Spleen (tissue), 11 donors: ENCODE measurements around the gene MTIF2. TPM values are rescaled to one million over a fixed set of nuclear protein-coding genes. Genes with fewer than 3 reads are reported as not detected.
"Not testable (repeated sequence)": the region's sequence is repeated elsewhere in the genome, so short reads cannot be mapped to it uniquely, and the experiment has no call there.

ENCODE experiments used
- DNase-seq: peaks from one replicate; pipeline ENCODE4 v3.0.0-alpha.2; 2020
- H3K27ac ChIP-seq, 8 donors: fragments of 200-600 bp; sonication (generic) in 7 of 8; 1 replicate in 4 of 8; 2 replicates in 4 of 8; pipeline versions ENCODE4 v1.5.0 to v1.8.0; 2016 to 2021; ENCODE audit warnings: inconsistent platforms in 4 of 8, mild to moderate bottlenecking in 4 of 8, moderate library complexity in 1 of 8
- H3K27me3 ChIP-seq, 7 donors: fragments of 200-600 bp; sonication (generic) in 6 of 7; replicated peaks in 1 of 7; 1 replicate in 4 of 7; 2 replicates in 3 of 7; pipeline versions ENCODE4 v1.5.0 to v1.8.0; 2016 to 2021; ENCODE audit warnings: inconsistent platforms in 3 of 7, mild to moderate bottlenecking in 1 of 7
- H3K36me3 ChIP-seq, 6 donors: fragments of 200-600 bp; sonication (generic) in 5 of 6; 1 replicate in 4 of 6; 2 replicates in 2 of 6; pipeline versions ENCODE4 v1.5.0 to v1.8.0; 2016 to 2021; ENCODE audit warnings: inconsistent platforms in 2 of 6
- H3K4me1 ChIP-seq, 6 donors: fragments of 200-600 bp; sonication (generic) in 5 of 6; 1 replicate in 3 of 6; 2 replicates in 3 of 6; pipeline versions ENCODE4 v1.5.0 to v1.8.0; 2016 to 2021; ENCODE audit warnings: inconsistent platforms in 3 of 6
- H3K4me3 ChIP-seq, 8 donors: fragments of 200-600 bp; sonication (generic) in 7 of 8; 1 replicate in 4 of 8; 2 replicates in 4 of 8; pipeline versions ENCODE4 v1.5.0 to v1.8.0; 2016 to 2021; ENCODE audit warnings: inconsistent platforms in 4 of 8, mild to moderate bottlenecking in 4 of 8, moderate library complexity in 2 of 8
- H3K9me3 ChIP-seq, 8 donors: fragments of 200-600 bp; sonication (generic) in 7 of 8; 1 replicate in 4 of 8; 2 replicates in 4 of 8; pipeline versions ENCODE4 v1.5.0 to v1.8.0; 2016 to 2021; ENCODE audit warnings: inconsistent platforms in 4 of 8
- POLR2A ChIP-seq, 3 donors: fragments of 450-650 bp; IDR thresholded peaks; one replicate each; pipeline ENCODE4 v1.5.1; 2017; ENCODE audit warnings: antibody characterized with exemption in 3 of 3, mild to moderate bottlenecking in 1 of 3
- POLR2AphosphoS5 ChIP-seq, 3 donors: sonication (generic); formaldehyde crosslinking; IDR thresholded peaks; one replicate each; pipeline ENCODE4 v1.5.1; 2017; ENCODE audit warnings: antibody characterized with exemption in 3 of 3
- WGBS, 5 donors: extraction: QIAGEN DNeasy Blood & Tissue Kit in 3 of 5; methylation state at CpG; one replicate each; pipeline versions ENCODE4 v1.1.5 to v1.1.7; 2013 to 2018; 5-methylcytosine and 5-hydroxymethylcytosine counted together
- intact Hi-C: fragments of 100-400 bp; cut with DNase I; formaldehyde crosslinking; loops from one replicate; pipeline ENCODE4 v1.15.0; 2023; ENCODE audit warnings: low total_unique reads
- polyA plus RNA-seq, 3 donors: library from polyadenylated mRNA; stranded (reverse); fragments of 200-250 nt; gene quantifications; one replicate each; pipeline ENCODE4 v1.2.1, GENCODE V29; 2013
- small RNA-seq, 4 donors: library from RNA; depleted of rRNA; stranded (forward); fragments of <200 nt; gene quantifications; one replicate each; pipeline ENCODE3, GENCODE V24; 2016
- total RNA-seq, 7 donors: library from RNA; depleted of rRNA in 3 of 7; stranded (reverse); fragments of >200 nt in 3 of 7; fragmentation: NEBNext Ultra II Directional in 4 of 7; extraction: Animal tissue kit (Norgen Biotek cat#: 25700) in 4 of 7; gene quantifications; one replicate each; pipeline versions ENCODE4 v1.1.0 to v1.2.1, GENCODE V29; 2016 to 2021
- TF ChIP-seq, protein P1 (sequence below), 11 experiments: fragments of 200-600 bp in 7 of 11; fragments of 450-650 bp in 4 of 11; sonication (generic) in 4 of 11; IDR thresholded peaks in 8 of 11; conservative IDR thresholded peaks in 3 of 11; 1 replicate in 7 of 11; 2 replicates in 4 of 11; pipeline versions ENCODE4 v1.4.0 to v1.8.0; 2016 to 2021; ENCODE audit warnings: antibody characterized with exemption in 11 of 11, inconsistent platforms in 4 of 11, mild to moderate bottlenecking in 1 of 11
- donor health status: healthy with polysubstance abuse.
- donor health status: DM: no; HTN: no; CAD: no; lungs with moderate emphysema.
- donor health status: DM: no; HTN: no; CAD: no.
- donor health status: Bipolar disorder and iron deficiency.
- donor health status: healthy.
- donor health status: DM: no; HTN: no; CAD: no.
- donor health status: DM: yes; HTN: yes; CAD: no.

MTIF2 gene
- total and polyA plus RNA-seq, 10 donors = 18.4 to 28.5 (median 21.4) TPM

GRCh38 chr2:55196526-55196925 lies 72.5 kb downstream of the MTIF2 start:
- WGBS, 5 donors = 91 to 98% (median 95%) methylated on average over 2 of the region's 2 CpGs
- Histone ChIP-seq H3K9me3 (peaks cover 0 to 37% (median 21%) of the 10 kb centered on the region in 8 donors), H3K27me3 (no peaks in the 10 kb centered on the region), H3K27ac (no peak overlapping the region), H3K36me3 (peaks cover 0 to 60% (median 0%) of the 10 kb centered on the region in 6 donors), H3K4me1 (no peaks in the 10 kb centered on the region), H3K4me3 (no peak overlapping the region)
- TF ChIP-seq POLR2AphosphoS5 (IDR thresholded peaks at IDR 0.05) (no peak), POLR2A (IDR thresholded peaks at IDR 0.05) (no peak)
- TF ChIP-seq, protein P1, sequence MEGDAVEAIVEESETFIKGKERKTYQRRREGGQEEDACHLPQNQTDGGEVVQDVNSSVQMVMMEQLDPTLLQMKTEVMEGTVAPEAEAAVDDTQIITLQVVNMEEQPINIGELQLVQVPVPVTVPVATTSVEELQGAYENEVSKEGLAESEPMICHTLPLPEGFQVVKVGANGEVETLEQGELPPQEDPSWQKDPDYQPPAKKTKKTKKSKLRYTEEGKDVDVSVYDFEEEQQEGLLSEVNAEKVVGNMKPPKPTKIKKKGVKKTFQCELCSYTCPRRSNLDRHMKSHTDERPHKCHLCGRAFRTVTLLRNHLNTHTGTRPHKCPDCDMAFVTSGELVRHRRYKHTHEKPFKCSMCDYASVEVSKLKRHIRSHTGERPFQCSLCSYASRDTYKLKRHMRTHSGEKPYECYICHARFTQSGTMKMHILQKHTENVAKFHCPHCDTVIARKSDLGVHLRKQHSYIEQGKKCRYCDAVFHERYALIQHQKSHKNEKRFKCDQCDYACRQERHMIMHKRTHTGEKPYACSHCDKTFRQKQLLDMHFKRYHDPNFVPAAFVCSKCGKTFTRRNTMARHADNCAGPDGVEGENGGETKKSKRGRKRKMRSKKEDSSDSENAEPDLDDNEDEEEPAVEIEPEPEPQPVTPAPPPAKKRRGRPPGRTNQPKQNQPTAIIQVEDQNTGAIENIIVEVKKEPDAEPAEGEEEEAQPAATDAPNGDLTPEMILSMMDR (IDR thresholded peaks at IDR 0.05 in 8 of 11, conservative IDR thresholded peaks at IDR 0.05 in 3 of 11) = no peak
- no peak for DNase-seq
- intact Hi-C loops = no loop called here

DNA sequence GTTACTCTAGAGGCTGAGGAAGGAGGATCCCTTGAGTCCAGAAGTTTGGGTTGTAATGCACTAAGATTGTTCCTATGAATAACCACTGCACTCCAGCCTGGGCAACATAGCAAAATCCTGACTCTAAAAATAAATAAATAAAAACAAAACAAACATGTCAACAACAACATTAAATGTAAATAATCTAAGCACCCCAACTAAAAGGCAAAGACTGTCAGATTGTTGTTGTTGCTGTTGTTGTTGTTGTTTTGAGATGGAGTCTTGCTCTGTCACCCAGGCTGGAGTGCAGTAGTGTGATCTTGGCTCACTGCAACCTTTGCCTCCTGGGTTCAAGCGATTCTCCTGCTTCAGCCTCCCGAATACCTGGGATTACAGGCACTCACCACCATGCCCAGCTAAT lies 77.1 kb downstream of the MTIF2 start:
- intact Hi-C loops, DNase-seq, H3K27me3 ChIP-seq, H3K4me1 ChIP-seq, H3K27ac ChIP-seq, H3K4me3 ChIP-seq: not testable (repeated sequence)
- Histone ChIP-seq H3K9me3 (peaks cover 0 to 22% (median 7%) of the 10 kb centered on the region in 8 donors), H3K36me3 (peaks cover 0 to 54% (median 0%) of the 10 kb centered on the region in 6 donors)
- whole genome bisulfite sequencing, 5 donors = 89 to 100% (median 98%) methylated on average over 2 of the region's 2 CpGs

DNA sequence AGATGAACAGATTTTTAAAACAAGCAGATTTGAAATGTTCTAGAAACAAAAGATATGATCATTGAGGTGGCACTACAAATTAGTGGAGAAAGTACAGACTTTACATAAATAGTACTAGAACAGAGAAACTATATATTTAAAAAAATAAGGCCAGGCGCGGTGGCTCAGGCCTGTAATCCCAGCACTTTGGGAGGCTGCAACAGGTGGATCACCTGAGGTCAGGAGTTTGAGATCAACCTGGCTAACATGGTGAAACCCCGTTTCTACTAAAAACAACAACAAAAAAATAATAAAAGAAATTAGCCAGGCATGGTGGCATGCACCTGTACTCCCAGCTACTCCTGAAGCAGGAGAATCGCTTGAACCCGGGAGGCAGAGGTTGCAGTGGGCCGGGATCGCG lies 82.2 kb downstream of the MTIF2 start:
- H3K4me3 ChIP-seq, DNase-seq, H3K27me3 ChIP-seq, intact Hi-C loops, H3K27ac ChIP-seq, H3K4me1 ChIP-seq: not testable (repeated sequence)
- Histone ChIP-seq H3K36me3 (peaks cover 0 to 33% (median 0%) of the 10 kb centered on the region in 6 donors), H3K9me3 (peaks cover 0 to 16% (median 7%) of the 10 kb centered on the region in 8 donors)
- 81 to 98% (median 88%) methylated on average over 8 of the region's 8 CpGs for WGBS, 5 donors

Small RNA genes within 50 kb of the gene (small RNA-seq; reads per million reads assigned to genes)
- gene RF00019 = 0 reads per million in 4 donors

Other genes with a start within 250 kb of the MTIF2 start
- 100 to 1,000 TPM; 129 to 215 (median 168) TPM for gene RTN4, start 218.8 kb downstream of the MTIF2 start, total RNA-seq
- gene RTN4, start 218.8 kb downstream of the MTIF2 start, polyA plus RNA-seq = 10 to 100 TPM; 55.2 to 87.4 (median 76.3) TPM
- gene CLHC1, start 36.9 kb downstream of the MTIF2 start, total RNA-seq = 10 to 100 TPM in 5 of 7 donors, 1 to 10 TPM in 2; 5.2 to 34.7 (median 10.6) TPM
- 10 to 100 TPM in 2 of 3 donors, 1 to 10 TPM in 1; 6.6 to 24.1 (median 15.5) TPM for gene CLHC1, start 36.9 kb downstream of the MTIF2 start, polyA plus RNA-seq
- 1,000 to 10,000 TPM in 6 of 7 donors, 100 to 1,000 TPM in 1; 939 to 1,680 (median 1,135) TPM for gene RPS27A, start 36.5 kb downstream of the MTIF2 start, total RNA-seq
- gene RPS27A, start 36.5 kb downstream of the MTIF2 start, polyA plus RNA-seq = 1,000 to 10,000 TPM; 3,792 to 4,730 (median 3,877) TPM
- gene CCDC88A, start 150.6 kb upstream of the MTIF2 start, total RNA-seq = 100 to 1,000 TPM in 3 of 7 donors, 10 to 100 TPM in 4; 53.2 to 130 (median 95.3) TPM
- gene CCDC88A, start 150.6 kb upstream of the MTIF2 start, polyA plus RNA-seq = 10 to 100 TPM; 16.4 to 26.3 (median 20.8) TPM